GM18507 (cell line): Measurements from ENCODE around the gene PCDHGA6.
"Not testable (repeated sequence)": the region's sequence is repeated elsewhere in the genome, so short reads cannot be mapped to it uniquely, and the experiment has no call there.

Experiments
- DNase-seq: peaks from one replicate; pipeline ENCODE4 v3.0.0; 2011; ENCODE audit warnings: low read depth; ENCODE audit not compliant: insufficient read length; ENCODE audit errors: extremely low spot score
- FAIRE-seq: peaks from 2 replicates; lab custom pipeline; 2011; peaks lifted over from hg19 to GRCh38; lab: Jason Lieb, UNC

Gene PCDHGA6

GRCh38 chr5:141356950-141357349 lies 16.7 kb upstream of the PCDHGA6 start:
- FAIRE-seq: no peak
- DNase-seq: no peak

- FAIRE-seq (peak; percentile 24), DNase-seq (peak; percentile 18)
Measured at GRCh38 chr5:141359790-141360426, 13.8 kb upstream of the PCDHGA6 start, which contains the start of gene PCDHGB2. Gene PCDHGB2, plus strand, starts transcription at chr5:141359994. Its CDS starts 142 bp downstream, at chr5:141360136.

GRCh38 chr5:141360685-141361084 lies 13.0 kb upstream of the PCDHGA6 start:
- DNase-seq: no peak
- FAIRE-seq: no peak

GRCh38 chr5:141362719-141363118 lies 11.0 kb upstream of the PCDHGA6 start:
- DNase-seq (no peak), FAIRE-seq (no peak)

GRCh38 chr5:141363952-141364660 lies 9.6 kb upstream of the PCDHGA6 start, which contains the start of gene PCDHGA5:
Gene PCDHGA5, plus strand, starts transcription at chr5:141364162. Its CDS starts 169 bp downstream, at chr5:141364331.
- FAIRE-seq (no peak), DNase-seq (no peak)

- no peak for FAIRE-seq
Measured at GRCh38 chr5:141366016-141366896, 7.4 kb upstream of the PCDHGA6 start.

GRCh38 chr5:141369994-141370848 lies 3.5 kb upstream of the PCDHGA6 start, which contains the start of gene PCDHGB3:
Gene PCDHGB3, plus strand, starts transcription at chr5:141370242. Its CDS starts 153 bp downstream, at chr5:141370395.
- DNase-seq: peak; percentile 17
- FAIRE-seq: no peak

More at GRCh38 chr5:141366016-141366896, 7.4 kb upstream of the PCDHGA6 start:
- no peak for DNase-seq

- FAIRE-seq: no peak
- DNase-seq: no peak
Measured at GRCh38 chr5:141371572-141372475, 1.9 kb upstream of the PCDHGA6 start.

- FAIRE-seq (no peak), DNase-seq (no peak)
Measured at GRCh38 chr5:141374627-141375026, 936 bp downstream of the PCDHGA6 start.

- not testable (repeated sequence) for DNase-seq, FAIRE-seq
Measured at GRCh38 chr5:141375444-141376155, 1.9 kb downstream of the PCDHGA6 start.

- FAIRE-seq: no peak
- DNase-seq: no peak
Measured at GRCh38 chr5:141382469-141383294, 9.0 kb downstream of the PCDHGA6 start, which contains the start of gene PCDHGA7. Gene PCDHGA7, plus strand, starts transcription at chr5:141382742. Its CDS starts 158 bp downstream, at chr5:141382900.

- DNase-seq (no peak), FAIRE-seq (no peak)
Measured at GRCh38 chr5:141383345-141383744, 9.7 kb downstream of the PCDHGA6 start.

- DNase-seq (no peak), FAIRE-seq (no peak)
Measured at GRCh38 chr5:141384471-141385267, 11.0 kb downstream of the PCDHGA6 start.

- FAIRE-seq: peak; percentile 49
- not testable (repeated sequence) for DNase-seq
Measured at GRCh38 chr5:141387557-141388311, 14.0 kb downstream of the PCDHGA6 start, which contains the start of gene PCDHGB4. Gene PCDHGB4, plus strand, starts transcription at chr5:141387698. Its CDS starts 187 bp downstream, at chr5:141387885.

- FAIRE-seq (no peak), DNase-seq (no peak)
Measured at GRCh38 chr5:141388661-141389060, 15.0 kb downstream of the PCDHGA6 start.
